ENCODE results near the gene KRTAP5-8.
"Not testable (repeated sequence)": the region's sequence is repeated elsewhere in the genome, so short reads cannot be mapped to it uniquely, and the experiment has no call there.

The KRTAP5-8 gene

DNA sequence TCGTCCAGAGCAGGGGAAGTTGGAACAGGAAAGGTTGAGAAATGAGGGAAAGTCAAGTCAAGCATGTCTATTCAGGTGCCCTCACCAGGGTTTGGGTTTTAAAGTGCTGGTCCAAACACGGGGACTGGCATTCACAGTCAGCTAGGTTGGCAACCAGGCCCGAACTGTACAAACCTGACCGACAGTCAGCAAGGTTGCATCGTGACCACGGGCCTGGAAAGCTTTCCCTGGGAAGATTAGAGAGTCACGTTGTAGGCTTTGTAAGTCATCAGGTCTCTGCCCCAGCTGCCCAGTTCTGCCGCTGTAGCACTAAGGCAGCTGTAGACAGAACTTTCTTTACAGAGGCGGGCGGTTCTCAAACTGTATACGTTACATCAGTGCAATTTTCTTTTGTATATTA, 35.0 kb downstream of the KRTAP5-8 start:
- no peak for DNase-seq (ENCODE audit: low spot score)

DNA sequence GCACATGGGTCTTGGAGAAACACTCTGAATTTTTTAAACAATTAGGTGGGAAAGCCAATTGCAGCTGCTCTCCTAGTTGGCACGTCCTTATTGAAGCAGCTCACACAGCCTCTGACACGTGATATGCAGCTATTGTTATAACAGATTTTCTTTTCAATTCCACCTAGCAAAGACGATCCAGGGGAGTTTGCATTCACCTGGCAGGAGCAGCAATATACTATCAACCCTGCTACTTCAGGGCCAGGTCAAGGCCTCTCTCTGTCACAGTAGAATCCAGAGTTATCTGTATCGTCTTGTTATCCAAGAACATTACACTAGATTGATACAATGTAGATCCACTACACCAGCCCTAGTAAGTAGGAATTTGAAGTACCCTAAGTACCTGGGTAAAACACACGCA, 36.6 kb downstream of the KRTAP5-8 start:
- Histone ChIP-seq H3K4me1 (ENCODE audit: insufficient read depth, poor library complexity, severe bottlenecking) (no peaks in the 10 kb centered on the region), H3K36me3 (ENCODE audit: low read depth) (no peaks in the 10 kb centered on the region), H3K9me3 (ENCODE audit: severe bottlenecking) (no peaks in the 10 kb centered on the region), H3K4me3 (ENCODE audit: severe bottlenecking) (no peak overlapping the region), H3K27me3 (ENCODE audit: insufficient read depth, poor library complexity, severe bottlenecking) (no peaks in the 10 kb centered on the region), H3K27ac (ENCODE audit: poor library complexity, severe bottlenecking) (no peak overlapping the region)
- TF ChIP-seq, protein P1, sequence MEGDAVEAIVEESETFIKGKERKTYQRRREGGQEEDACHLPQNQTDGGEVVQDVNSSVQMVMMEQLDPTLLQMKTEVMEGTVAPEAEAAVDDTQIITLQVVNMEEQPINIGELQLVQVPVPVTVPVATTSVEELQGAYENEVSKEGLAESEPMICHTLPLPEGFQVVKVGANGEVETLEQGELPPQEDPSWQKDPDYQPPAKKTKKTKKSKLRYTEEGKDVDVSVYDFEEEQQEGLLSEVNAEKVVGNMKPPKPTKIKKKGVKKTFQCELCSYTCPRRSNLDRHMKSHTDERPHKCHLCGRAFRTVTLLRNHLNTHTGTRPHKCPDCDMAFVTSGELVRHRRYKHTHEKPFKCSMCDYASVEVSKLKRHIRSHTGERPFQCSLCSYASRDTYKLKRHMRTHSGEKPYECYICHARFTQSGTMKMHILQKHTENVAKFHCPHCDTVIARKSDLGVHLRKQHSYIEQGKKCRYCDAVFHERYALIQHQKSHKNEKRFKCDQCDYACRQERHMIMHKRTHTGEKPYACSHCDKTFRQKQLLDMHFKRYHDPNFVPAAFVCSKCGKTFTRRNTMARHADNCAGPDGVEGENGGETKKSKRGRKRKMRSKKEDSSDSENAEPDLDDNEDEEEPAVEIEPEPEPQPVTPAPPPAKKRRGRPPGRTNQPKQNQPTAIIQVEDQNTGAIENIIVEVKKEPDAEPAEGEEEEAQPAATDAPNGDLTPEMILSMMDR (IDR thresholded peaks at IDR 0.05; ENCODE audit: poor library complexity, severe bottlenecking) = no peak
- DNase-seq (ENCODE audit: low spot score) (no peak), ATAC-seq (ENCODE audit: low read depth) (no peak)

More for the DNA sequence above, 35.0 kb downstream of the KRTAP5-8 start:
- Histone ChIP-seq H3K27me3 (ENCODE audit: insufficient read depth, poor library complexity, severe bottlenecking) (no peaks in the 10 kb centered on the region), H3K4me3 (ENCODE audit: severe bottlenecking) (no peak overlapping the region), H3K4me1 (ENCODE audit: insufficient read depth, poor library complexity, severe bottlenecking) (no peaks in the 10 kb centered on the region), H3K9me3 (ENCODE audit: severe bottlenecking) (no peaks in the 10 kb centered on the region), H3K36me3 (ENCODE audit: low read depth) (no peaks in the 10 kb centered on the region), H3K27ac (ENCODE audit: poor library complexity, severe bottlenecking) (no peak overlapping the region)
- TF ChIP-seq, protein P1 (IDR thresholded peaks at IDR 0.05; ENCODE audit: poor library complexity, severe bottlenecking) = no peak
- ATAC-seq (ENCODE audit: low read depth) = no peak

DNA sequence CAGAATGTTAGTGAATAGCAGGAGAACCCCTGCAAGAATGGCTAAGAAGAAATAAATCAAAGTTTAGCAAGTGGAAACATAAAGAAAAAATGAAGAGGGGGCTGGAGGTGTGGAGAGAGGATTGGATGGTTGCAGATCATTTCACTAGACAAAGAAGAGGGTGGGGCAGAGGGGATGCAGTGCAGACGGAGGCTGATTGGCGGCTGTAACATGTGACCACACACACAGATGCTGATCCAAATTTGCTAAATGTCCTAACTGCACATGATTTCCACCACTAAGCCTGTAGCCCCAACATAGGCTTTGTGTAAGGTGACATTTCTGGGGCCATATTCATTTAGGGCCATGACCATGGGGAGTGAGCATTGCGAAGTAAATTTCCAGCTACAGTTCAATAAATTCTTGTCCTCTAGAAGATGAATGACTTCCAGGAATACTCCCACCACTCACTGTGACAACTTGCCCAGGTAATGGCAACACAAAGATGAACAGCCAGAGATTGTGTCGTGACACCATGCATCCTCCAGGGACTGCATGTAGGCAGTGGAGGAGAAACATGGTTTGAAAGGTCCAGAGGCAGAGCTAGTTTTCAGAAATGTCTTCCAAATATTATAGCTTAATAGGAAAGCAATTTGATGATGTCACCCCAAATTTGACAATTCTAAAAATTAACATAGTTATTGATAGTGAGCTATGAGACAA, 38.0 kb downstream of the KRTAP5-8 start:
- Histone ChIP-seq H3K4me1 (ENCODE audit: insufficient read depth, poor library complexity, severe bottlenecking) (no peaks in the 10 kb centered on the region), H3K36me3 (ENCODE audit: low read depth) (no peaks in the 10 kb centered on the region), H3K27me3 (ENCODE audit: insufficient read depth, poor library complexity, severe bottlenecking) (peaks cover 2% of the 10 kb centered on the region), H3K27ac (ENCODE audit: poor library complexity, severe bottlenecking) (no peak overlapping the region), H3K4me3 (ENCODE audit: severe bottlenecking) (no peak overlapping the region), H3K9me3 (ENCODE audit: severe bottlenecking) (no peaks in the 10 kb centered on the region)
- DNase-seq (ENCODE audit: low spot score) (no peak), ATAC-seq (ENCODE audit: low read depth) (no peak)
- TF ChIP-seq, protein P1 (IDR thresholded peaks at IDR 0.05; ENCODE audit: poor library complexity, severe bottlenecking) = no peak

DNA sequence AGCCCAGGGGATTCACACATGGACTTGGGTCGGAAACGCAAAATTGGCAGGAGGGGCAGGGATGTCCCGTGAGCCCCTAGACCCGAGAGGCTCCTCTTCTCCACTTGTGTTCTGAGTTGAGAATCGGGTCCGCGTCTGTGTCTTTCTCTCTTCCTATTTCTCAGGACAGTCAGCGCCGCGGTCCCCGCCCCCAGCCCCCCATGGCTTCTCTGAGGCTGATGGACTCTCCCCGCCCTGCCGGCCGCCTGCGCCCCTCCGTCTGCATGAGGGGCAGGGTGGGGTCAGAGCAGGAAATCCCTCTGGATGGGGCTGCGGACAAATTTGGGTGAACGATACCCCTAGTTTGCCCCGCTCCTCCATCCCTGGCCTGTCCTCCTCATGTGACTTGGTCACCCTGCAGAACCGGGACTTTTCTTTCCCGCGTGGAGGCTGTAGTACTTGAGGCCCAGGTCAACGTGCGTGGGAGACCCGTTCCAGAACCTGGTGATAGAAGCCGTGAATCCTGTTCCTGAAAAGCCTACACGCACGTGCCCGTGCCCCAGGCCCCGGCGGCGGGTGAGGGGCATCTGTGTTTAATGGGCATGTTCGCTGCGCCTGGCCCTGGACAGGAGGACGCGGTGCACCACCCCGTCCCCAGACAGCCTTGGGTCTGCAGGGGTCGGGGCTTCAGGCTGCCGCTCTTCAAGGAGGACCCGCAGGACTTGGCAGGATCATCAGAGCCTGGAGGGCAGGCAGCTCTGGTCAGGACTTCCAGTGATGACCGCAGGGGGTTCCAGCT, 39.1 kb downstream of the KRTAP5-8 start:
- not testable (repeated sequence) for H3K36me3 ChIP-seq (ENCODE audit: low read depth); H3K27me3 ChIP-seq (ENCODE audit: insufficient read depth, poor library complexity, severe bottlenecking); H3K4me1 ChIP-seq (ENCODE audit: insufficient read depth, poor library complexity, severe bottlenecking); DNase-seq (ENCODE audit: low spot score); H3K4me3 ChIP-seq (ENCODE audit: severe bottlenecking); ATAC-seq (ENCODE audit: low read depth); H3K9me3 ChIP-seq (ENCODE audit: severe bottlenecking); H3K27ac ChIP-seq (ENCODE audit: poor library complexity, severe bottlenecking)

DNA sequence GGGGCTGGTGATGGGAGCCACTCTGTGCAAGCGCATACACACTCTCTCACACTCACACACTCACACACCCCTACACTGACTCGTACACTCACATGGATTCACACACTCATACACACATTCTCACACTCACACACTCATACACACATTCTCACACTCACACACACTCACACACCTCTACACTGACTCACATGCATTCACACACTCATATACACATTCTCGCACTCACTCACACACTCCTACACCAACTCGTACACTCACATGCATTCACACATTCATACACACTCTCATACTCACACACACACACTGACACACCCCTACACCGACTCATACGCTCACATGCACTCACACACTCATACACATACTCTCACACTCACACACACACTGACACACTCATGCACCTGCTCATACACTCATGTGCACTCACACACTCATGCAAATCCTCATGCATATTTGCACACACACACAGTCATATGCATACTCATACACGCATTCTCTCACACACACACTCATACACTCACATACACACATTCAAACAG, 39.7 kb downstream of the KRTAP5-8 start:
- H3K4me1 ChIP-seq (ENCODE audit: insufficient read depth, poor library complexity, severe bottlenecking) = no peaks in the 10 kb centered on the region
- DNase-seq (ENCODE audit: low spot score) (no peak), ATAC-seq (ENCODE audit: low read depth) (no peak)
- H3K9me3 ChIP-seq (ENCODE audit: severe bottlenecking) = no peaks in the 10 kb centered on the region
- no peaks in the 10 kb centered on the region for H3K36me3 ChIP-seq (ENCODE audit: low read depth)
- no peak overlapping the region for H3K4me3 ChIP-seq (ENCODE audit: severe bottlenecking)
- H3K27ac ChIP-seq (ENCODE audit: poor library complexity, severe bottlenecking) = no peak overlapping the region
- peaks cover 2% of the 10 kb centered on the region for H3K27me3 ChIP-seq (ENCODE audit: insufficient read depth, poor library complexity, severe bottlenecking)
- TF ChIP-seq, protein P1 (IDR thresholded peaks at IDR 0.05; ENCODE audit: poor library complexity, severe bottlenecking) = no peak

DNA sequence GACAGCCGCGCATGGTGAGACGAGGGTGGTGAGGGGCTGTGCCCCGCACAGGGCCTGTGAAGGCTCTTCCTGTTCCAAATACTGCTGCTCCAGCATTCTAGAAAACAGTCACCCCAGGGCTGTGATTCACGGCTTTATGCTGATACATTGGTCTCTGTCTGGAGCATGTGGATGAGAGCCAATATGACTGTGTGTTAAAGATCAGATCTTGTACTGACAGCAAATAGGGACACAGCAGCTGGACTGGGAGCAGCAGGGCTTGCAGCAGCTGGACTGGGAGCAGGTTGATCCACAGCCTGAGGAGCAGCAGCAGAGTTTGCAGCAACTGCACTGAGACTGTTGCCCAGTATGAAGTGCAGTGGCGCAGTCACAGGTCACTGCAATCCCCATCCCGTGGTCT, 41.7 kb downstream of the KRTAP5-8 start:
- not testable (repeated sequence) for H3K27ac ChIP-seq (ENCODE audit: poor library complexity, severe bottlenecking); H3K27me3 ChIP-seq (ENCODE audit: insufficient read depth, poor library complexity, severe bottlenecking); H3K36me3 ChIP-seq (ENCODE audit: low read depth); H3K4me3 ChIP-seq (ENCODE audit: severe bottlenecking); H3K9me3 ChIP-seq (ENCODE audit: severe bottlenecking); H3K4me1 ChIP-seq (ENCODE audit: insufficient read depth, poor library complexity, severe bottlenecking); DNase-seq (ENCODE audit: low spot score)
- peak; percentile 22; the same call in 1 of the 3 replicates for ATAC-seq (ENCODE audit: low read depth)

Measured in RWPE2 (cell line).